ENCODE measurements around the gene GRHL1. TPM values are rescaled to one million over a fixed set of nuclear protein-coding genes. Genes with fewer than 3 reads are reported as not detected.

Gene GRHL1
- total and polyA plus RNA-seq, 2 of the 8 experiments (the other 6 are each of a cell fraction or from before 2014, with no cell fraction given), result 1.3 to 3.6 TPM

DNA sequence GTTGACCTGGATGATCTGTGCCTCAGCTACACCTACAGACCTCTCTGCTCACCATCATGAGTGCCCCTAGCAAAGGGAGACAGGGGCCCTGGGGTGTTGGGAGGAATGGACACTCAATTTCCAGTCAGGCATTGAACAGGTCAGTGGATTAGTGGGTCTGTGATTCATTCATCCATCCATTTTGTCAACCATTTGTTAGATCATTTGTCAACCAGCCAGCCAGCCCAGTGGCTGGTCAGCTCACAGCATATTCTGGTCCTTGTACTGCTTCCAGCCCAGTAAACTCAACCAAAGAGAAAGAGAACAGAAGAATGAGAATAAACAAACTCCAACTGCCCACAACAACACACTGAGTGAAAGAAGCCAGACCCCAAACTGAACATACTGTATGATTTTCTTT, 87.2 kb downstream of the GRHL1 start (continued):
- TF ChIP-seq CHD7 (IDR thresholded peaks at IDR 0.05; ENCODE audit: insufficient replicate concordance, low read length) (no peak), SP4 (IDR thresholded peaks at IDR 0.05; ENCODE audit: low read length) (no peak), TBP (IDR thresholded peaks at IDR 0.05; ENCODE audit: low read depth, low read length) (no peak), CEBPB (IDR thresholded peaks at IDR 0.05; ENCODE audit: low read depth, low read length) (no peak)

All from H1 (cell line).